Suprapubic skin (tissue), 4 donors: Measurements from ENCODE around the gene STK10.

Experiments used
- CTCF ChIP-seq, 2 donors: fragments of 200-600 bp in 1 of 2; fragments of 450-650 bp in 1 of 2; sonication (generic) in 1 of 2; IDR thresholded peaks; one replicate each; pipeline ENCODE4 v1.5.1; 2016 to 2019; ENCODE audit warnings: antibody characterized with exemption in 2 of 2, mild to moderate bottlenecking in 1 of 2, moderate library complexity in 1 of 2
- EP300 ChIP-seq: sonication (generic); formaldehyde crosslinking; IDR thresholded peaks from one replicate; pipeline ENCODE4 v1.6.1; 2017; ENCODE audit warnings: antibody characterized with exemption
- POLR2A ChIP-seq, 2 donors: fragments of 450-650 bp; IDR thresholded peaks; one replicate each; pipeline ENCODE4 v1.6.1; 2017; ENCODE audit warnings: antibody characterized with exemption in 2 of 2, mild to moderate bottlenecking in 2 of 2, moderate library complexity in 2 of 2
- POLR2AphosphoS5 ChIP-seq, 3 donors: sonication (generic); formaldehyde crosslinking; IDR thresholded peaks; one replicate each; pipeline ENCODE4 v1.6.1; 2017; ENCODE audit warnings: antibody characterized with exemption in 3 of 3

- TF ChIP-seq CTCF (IDR thresholded peaks at IDR 0.05), result no peak
- TF ChIP-seq POLR2A (IDR thresholded peaks at IDR 0.05), result no peak
- no peak for TF ChIP-seq POLR2AphosphoS5 (IDR thresholded peaks at IDR 0.05)
- TF ChIP-seq EP300, result no peak
Observed at GRCh38 chr5:172162987-172163343, 25.1 kb downstream of the STK10 start.
